Dedifferentiated amniotic fluid mesenchymal stem cell (primary cell): ENCODE data around the gene KCNN3.

Experiments used
- DNase-seq: peaks from one replicate; pipeline ENCODE4 v3.0.0-alpha.2; 2016; ENCODE audit errors: extremely low spot score

Gene KCNN3

DNA sequence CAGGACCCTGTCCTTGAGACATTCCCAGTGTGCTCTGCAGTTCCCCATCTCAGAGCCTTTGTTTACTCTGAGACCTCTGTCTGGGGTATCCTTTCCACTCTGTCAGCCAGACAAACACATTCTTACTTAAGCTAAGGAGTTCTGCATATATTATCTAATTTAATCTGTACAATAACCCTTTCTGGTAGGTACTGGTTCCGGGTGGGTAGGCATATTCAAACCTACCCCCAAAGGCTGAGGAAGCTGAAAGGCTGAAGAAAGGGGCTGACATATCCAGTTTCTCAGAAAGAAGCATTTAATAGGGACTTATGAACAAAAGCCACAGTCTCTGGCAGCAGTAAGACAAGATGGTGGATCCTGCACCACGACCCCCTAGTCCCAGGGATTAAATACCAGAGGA is 53.1 kb downstream of the KCNN3 start:
- DNase-seq: no peak

GRCh38 chr1:154816369-154816768 is 53.7 kb downstream of the KCNN3 start:
- DNase-seq: no peak

DNA sequence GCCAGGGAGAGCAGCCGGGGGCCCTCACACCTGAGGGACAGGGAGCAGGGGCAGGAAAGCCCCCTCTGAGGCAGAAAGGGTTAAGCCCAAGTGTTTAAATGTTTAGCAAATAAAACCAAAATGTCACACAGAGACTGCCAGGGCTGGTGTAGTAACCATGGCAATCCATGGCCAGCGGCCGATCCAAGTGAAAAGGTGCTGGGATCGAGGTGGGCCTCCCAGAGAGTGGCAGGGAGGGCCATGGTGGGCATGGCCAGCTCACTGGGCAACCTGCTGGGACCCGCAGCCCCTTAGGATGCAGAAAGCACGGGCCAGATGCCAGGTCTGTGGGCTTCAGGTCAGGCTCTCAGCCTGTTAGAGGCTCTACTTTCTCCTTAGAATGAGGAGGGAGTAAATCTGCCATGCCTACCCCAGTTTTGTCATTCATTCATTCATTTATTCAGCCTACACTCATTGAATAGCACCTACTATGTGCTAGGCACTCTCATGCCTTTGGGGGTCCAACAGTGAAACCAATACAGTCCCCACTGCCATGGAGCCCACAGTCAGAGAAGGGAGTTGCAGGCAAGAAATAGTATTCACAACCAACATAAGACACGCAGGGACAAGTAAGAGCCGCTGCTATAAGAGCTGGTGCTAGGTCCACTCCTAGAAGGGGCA is 56.1 kb downstream of the KCNN3 start:
- DNase-seq: no peak

DNA sequence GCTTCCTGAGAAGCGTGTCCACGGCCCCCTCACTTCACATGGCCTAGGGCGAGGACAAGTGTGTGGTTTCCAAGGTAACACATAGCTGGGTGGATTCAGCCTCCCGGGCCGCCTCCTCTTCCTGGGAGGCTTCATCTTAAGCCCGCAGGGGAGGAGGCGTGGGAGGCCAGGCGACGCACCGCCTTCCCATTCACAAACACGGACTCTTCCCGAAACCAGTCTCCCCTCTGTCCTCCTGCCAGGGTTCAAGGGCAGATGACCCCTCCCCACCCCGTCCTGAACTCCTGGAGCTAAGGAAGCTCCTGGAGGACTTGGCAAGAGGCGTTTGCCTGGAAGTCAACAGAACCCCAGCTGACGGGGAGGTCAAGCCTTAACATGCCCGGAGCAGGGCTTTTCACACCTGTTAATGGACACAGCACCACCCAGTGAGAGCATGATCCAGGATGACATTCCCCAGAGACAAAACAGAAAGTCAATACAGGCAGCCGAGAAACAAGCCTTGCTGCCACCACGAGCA is 56.7 kb downstream of the KCNN3 start:
- no peak for DNase-seq

GRCh38 chr1:154812877-154813276 is 57.2 kb downstream of the KCNN3 start:
- no peak for DNase-seq

DNA sequence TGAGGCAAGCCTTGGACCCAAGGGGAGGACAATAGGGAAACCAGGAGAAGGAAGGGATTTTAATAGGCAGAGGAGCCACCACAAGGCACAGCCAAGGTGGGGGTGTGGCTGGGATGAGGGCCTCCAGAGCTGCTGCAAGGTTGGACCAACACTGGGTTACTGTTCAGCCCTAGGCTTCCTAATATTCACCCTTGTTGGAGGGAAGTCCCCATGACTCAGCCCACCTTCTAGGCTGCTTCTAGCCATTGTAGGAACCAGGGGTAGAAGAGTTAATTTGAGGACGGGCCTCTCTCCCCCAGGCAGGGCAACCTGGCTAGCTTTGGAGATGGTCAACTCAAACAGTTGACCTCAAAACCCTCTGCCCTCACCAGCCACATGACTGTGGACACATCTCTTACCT is 59.5 kb downstream of the KCNN3 start:
- DNase-seq: no peak

- no peak for DNase-seq
Measured at GRCh38 chr1:154809436-154810413, 60.4 kb downstream of the KCNN3 start.

GRCh38 chr1:154808909-154809262 is 61.2 kb downstream of the KCNN3 start:
- no peak for DNase-seq

DNA sequence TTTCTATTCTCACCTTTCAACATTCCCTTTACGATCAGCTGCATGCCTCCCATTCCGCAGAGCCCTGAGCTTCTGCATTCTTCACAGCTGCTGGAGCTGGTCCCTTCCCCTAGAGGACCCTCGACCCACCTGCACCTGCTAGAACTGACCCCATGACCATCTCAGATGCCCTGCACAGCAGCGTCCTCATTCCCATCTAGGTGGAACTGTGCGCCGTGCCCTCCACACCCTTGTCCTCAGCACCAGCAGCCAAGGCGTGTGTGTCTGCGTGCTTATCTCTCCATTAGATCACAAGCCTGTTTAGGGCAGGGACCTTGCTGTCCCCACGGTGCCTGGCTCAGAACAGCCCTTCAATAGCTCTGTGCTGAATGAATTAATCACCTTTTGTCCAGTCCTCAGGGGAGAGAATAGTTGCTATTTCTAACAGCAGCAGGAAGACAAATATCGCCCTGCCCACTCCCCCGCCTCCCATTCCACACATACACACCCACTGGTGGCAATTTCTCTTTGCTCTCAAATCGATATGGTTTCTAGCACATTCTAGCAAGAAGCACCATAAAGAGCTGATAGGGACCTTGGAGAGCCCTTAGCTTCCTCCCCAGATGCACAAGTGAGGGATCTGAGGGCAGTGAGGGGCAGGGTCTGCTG is 61.7 kb downstream of the KCNN3 start:
- DNase-seq: no peak

DNA sequence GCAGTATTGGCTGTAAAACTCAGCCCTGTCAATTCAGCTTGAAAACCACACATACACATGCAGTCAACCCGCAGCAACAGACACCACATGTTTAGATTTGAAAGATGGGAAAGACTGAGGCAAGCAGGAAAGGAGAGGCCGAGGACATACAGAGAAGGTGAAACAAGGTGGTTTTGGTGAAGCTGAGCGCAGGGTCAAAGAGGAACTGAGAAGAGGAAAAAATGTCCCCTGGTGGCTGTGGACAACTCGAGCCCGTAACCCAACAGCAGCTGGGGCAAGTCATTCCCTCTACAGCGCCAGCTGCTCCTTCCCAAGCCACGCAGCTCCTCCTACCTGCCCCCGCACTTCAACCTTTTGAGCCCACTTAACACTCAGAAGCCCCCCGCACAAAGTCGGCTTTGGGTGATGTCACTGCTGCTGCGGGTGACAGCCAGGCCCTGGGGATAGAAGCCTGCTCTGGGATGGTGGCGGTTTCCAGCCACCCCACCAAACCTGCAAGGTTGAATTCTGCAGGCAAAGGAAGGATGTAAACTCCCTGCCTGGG is 63.0 kb downstream of the KCNN3 start:
- DNase-seq: no peak

GRCh38 chr1:154806333-154806732 is 63.7 kb downstream of the KCNN3 start:
- no peak for DNase-seq

- no peak for DNase-seq
Measured at GRCh38 chr1:154802982-154803920, 66.8 kb downstream of the KCNN3 start.

GRCh38 chr1:154802336-154802969 is 67.6 kb downstream of the KCNN3 start:
- no peak for DNase-seq

GRCh38 chr1:154801234-154802011 is 68.7 kb downstream of the KCNN3 start:
- no peak for DNase-seq

DNA sequence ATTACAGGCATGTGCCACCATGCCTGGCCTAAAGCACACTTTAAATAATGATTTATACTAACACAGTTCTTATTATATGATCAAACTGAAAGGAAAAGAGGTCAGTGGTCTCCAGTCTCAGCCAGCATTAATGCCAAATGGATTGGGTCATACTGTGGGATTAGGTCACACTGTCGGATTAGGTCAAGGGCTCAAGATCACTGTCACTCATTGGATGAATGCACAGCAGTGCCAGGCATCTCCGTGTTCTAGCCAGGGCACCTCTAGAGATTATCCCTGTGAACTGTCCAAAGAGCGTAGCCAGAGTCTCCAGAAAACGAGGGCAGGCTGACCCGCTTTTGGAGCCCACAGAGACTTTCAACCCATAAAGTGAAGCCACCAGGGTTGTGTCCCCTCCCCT is 70.9 kb downstream of the KCNN3 start:
- DNase-seq: no peak

DNA sequence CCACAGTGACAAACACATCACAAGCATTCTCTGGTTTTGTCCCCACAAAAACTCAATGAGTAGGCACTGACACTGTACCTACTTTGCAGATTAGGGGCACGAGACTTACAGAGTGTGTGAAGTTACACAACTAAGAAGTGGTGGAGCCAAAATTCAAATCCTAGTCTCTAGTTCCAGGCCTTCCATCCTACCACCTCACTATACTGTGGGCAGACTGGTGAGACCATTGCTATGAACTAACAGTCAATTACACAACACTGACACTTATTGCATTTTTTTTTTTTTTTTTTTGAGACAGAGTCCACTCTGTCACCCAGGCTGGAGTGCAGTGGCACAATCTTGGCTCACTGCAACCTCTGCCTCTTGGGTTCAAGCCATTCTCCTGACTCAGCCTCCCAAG is 71.4 kb downstream of the KCNN3 start:
- no peak for DNase-seq

- DNase-seq: no peak
Measured at GRCh38 chr1:154797175-154797574, 72.9 kb downstream of the KCNN3 start.

DNA sequence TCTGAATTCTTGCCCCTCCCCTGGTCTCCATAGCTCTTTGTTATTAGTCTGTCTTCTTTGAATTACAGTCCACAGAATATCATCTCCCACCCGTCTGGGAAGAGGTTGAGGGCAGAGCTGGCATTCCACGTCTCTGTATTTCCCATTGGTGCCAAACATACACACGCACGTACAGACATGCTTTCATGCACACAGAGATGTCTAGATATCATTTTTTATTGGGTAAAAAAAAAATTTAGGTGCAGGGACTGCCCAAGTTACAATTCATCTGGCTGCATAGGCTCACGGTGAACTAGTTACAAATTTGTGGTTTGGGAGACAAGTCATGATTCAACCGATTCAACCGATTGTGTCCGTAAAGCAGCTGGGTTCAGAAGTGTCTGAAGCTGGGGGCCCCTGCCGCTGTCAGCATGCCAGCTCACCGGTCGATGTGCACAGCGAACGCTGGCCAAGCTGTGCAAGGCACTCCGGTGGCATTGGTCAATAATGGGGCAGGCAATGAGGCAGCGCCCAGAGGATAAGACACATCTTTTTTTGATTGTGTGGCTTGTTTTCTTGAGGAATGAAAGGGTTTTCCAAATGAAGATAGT is 73.7 kb downstream of the KCNN3 start:
- DNase-seq: no peak

GRCh38 chr1:154794608-154795007 is 75.5 kb downstream of the KCNN3 start:
- DNase-seq: no peak
